ENCODE results near the gene PHLDA2. TPM values are rescaled to one million over a fixed set of nuclear protein-coding genes. Genes with fewer than 3 reads are reported as not detected.

PHLDA2 gene
- total and polyA plus RNA-seq, 9 of the 15 experiments (the other 6 are each of a cell fraction or from before 2014, with no cell fraction given) = 0.43 to 42.4 (median 4.7) TPM

- peak; percentile 79 for TF ChIP-seq ZNF431 (CRISPR knock-in tag; IDR thresholded peaks at IDR 0.05)
- no peak for TF ChIP-seq HDAC1 (IDR thresholded peaks at IDR 0.05)
- TF ChIP-seq TFAP4 (CRISPR knock-in tag; IDR thresholded peaks at IDR 0.05; ENCODE audit: borderline replicate concordance) = peak; percentile 90
- no peak for TF ChIP-seq UBTF (IDR thresholded peaks at IDR 0.05; ENCODE audit: borderline replicate concordance in 1 of 2, low read depth in 2 of 2, low read length in 2 of 2)
- TF ChIP-seq, protein P1, sequence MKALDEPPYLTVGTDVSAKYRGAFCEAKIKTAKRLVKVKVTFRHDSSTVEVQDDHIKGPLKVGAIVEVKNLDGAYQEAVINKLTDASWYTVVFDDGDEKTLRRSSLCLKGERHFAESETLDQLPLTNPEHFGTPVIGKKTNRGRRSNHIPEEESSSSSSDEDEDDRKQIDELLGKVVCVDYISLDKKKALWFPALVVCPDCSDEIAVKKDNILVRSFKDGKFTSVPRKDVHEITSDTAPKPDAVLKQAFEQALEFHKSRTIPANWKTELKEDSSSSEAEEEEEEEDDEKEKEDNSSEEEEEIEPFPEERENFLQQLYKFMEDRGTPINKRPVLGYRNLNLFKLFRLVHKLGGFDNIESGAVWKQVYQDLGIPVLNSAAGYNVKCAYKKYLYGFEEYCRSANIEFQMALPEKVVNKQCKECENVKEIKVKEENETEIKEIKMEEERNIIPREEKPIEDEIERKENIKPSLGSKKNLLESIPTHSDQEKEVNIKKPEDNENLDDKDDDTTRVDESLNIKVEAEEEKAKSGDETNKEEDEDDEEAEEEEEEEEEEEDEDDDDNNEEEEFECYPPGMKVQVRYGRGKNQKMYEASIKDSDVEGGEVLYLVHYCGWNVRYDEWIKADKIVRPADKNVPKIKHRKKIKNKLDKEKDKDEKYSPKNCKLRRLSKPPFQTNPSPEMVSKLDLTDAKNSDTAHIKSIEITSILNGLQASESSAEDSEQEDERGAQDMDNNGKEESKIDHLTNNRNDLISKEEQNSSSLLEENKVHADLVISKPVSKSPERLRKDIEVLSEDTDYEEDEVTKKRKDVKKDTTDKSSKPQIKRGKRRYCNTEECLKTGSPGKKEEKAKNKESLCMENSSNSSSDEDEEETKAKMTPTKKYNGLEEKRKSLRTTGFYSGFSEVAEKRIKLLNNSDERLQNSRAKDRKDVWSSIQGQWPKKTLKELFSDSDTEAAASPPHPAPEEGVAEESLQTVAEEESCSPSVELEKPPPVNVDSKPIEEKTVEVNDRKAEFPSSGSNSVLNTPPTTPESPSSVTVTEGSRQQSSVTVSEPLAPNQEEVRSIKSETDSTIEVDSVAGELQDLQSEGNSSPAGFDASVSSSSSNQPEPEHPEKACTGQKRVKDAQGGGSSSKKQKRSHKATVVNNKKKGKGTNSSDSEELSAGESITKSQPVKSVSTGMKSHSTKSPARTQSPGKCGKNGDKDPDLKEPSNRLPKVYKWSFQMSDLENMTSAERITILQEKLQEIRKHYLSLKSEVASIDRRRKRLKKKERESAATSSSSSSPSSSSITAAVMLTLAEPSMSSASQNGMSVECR (CRISPR knock-in tag; IDR thresholded peaks at IDR 0.05) = no peak
- TF ChIP-seq, protein P2, sequence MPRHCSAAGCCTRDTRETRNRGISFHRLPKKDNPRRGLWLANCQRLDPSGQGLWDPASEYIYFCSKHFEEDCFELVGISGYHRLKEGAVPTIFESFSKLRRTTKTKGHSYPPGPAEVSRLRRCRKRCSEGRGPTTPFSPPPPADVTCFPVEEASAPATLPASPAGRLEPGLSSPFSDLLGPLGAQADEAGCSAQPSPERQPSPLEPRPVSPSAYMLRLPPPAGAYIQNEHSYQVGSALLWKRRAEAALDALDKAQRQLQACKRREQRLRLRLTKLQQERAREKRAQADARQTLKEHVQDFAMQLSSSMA (CRISPR knock-in tag; IDR thresholded peaks at IDR 0.05) = no peak
- TF ChIP-seq CBFA2T2 (conservative IDR thresholded peaks at IDR 0.05) = no peak
- no peak for TF ChIP-seq U2AF2 (optimal IDR thresholded peaks at IDR 0.05; ENCODE audit: low read depth, low read length)
These were observed 30.7 kb downstream of the PHLDA2 start (continued) for GRCh38 chr11:2898366-2899079.

All from K562 (cell line).